Naive thymus-derived CD4-positive, alpha-beta T cell (primary cell): ENCODE results near the gene UQCRC1. TPM values are rescaled to one million over a fixed set of nuclear protein-coding genes. Genes with fewer than 3 reads are reported as not detected.

ENCODE experiments used
- ATAC-seq: fragments of 150-1000 bp; cut with Tn5 transposase; 2 replicates; pipeline ENCODE4 v1.10.0; 2021; ENCODE audit warnings: mild to moderate bottlenecking, moderate library complexity
- CTCF ChIA-PET: fragments of 350-600 bp; sonication (Branson Sonifier 250); formaldehyde crosslinking; loops from one replicate; lab custom pipeline; 2021; ENCODE audit warnings: antibody characterized with exemption; lab: Charles Lee
- POLR2A ChIA-PET: fragments of 350-600 bp; sonication (Branson Sonifier 250); formaldehyde crosslinking; loops from one replicate; lab custom pipeline; 2021; ENCODE audit warnings: antibody characterized with exemption, inconsistent platforms; lab: Charles Lee
- DNase-seq, 9 donors: peaks; one replicate each; pipeline versions ENCODE4 v3.0.0 to v3.0.0-alpha.2; 2020 to 2022; ENCODE audit warnings: mixed read lengths in 1 of 9
- H3K27ac ChIP-seq: one replicate; pipeline ENCODE4 v1.7.0; 2013; ENCODE audit warnings: mild to moderate bottlenecking, low read depth, low read length, moderate library complexity
- H3K27me3 ChIP-seq, 2 donors: one replicate each; pipeline ENCODE4 v1.7.0; 2013; ENCODE audit warnings: low read length in 2 of 2, mild to moderate bottlenecking in 2 of 2, moderate library complexity in 2 of 2; ENCODE audit not compliant: control insufficient read depth in 2 of 2, insufficient read depth in 2 of 2
- H3K36me3 ChIP-seq, 3 experiments: 1 replicate in 2 of 3; 2 replicates in 1 of 3; pipeline ENCODE4 v1.7.0; 2013; ENCODE audit warnings: low read length in 3 of 3, mild to moderate bottlenecking in 3 of 3, moderate library complexity in 1 of 3; ENCODE audit not compliant: insufficient read depth in 3 of 3, control insufficient read depth in 2 of 3
- H3K4me1 ChIP-seq, 2 donors: one replicate each; pipeline ENCODE4 v1.7.0; 2013; ENCODE audit warnings: low read length in 2 of 2, mild to moderate bottlenecking in 2 of 2, moderate library complexity in 1 of 2; ENCODE audit not compliant: control insufficient read depth in 2 of 2, insufficient read depth in 2 of 2
- H3K4me3 ChIP-seq: 2 replicates; pipeline ENCODE4 v1.7.0; 2013; ENCODE audit warnings: mild to moderate bottlenecking, low read length
- H3K9me3 ChIP-seq, 3 experiments: 1 replicate in 2 of 3; 2 replicates in 1 of 3; pipeline ENCODE4 v1.7.0; 2013; ENCODE audit warnings: low read length in 3 of 3; ENCODE audit not compliant: control insufficient read depth in 2 of 3
- H3K27ac Mint-ChIP-seq, 9 donors: one replicate each; pipeline ENCODE4 v1.8.0; 2020 to 2022; ENCODE audit warnings: mixed read lengths in 9 of 9, mild to moderate bottlenecking in 8 of 9, moderate library complexity in 5 of 9, inconsistent platforms in 2 of 9
- H3K27me3 Mint-ChIP-seq, 5 donors: one replicate each; pipeline ENCODE4 v1.8.0; 2021 to 2022; ENCODE audit warnings: mixed read lengths in 5 of 5, mild to moderate bottlenecking in 1 of 5
- H3K36me3 Mint-ChIP-seq, 5 donors: one replicate each; pipeline ENCODE4 v1.8.0; 2020 to 2022; ENCODE audit warnings: mixed read lengths in 5 of 5, mild to moderate bottlenecking in 3 of 5, inconsistent platforms in 1 of 5
- H3K4me1 Mint-ChIP-seq, 7 donors: one replicate each; pipeline ENCODE4 v1.8.0; 2020 to 2022; ENCODE audit warnings: mixed read lengths in 7 of 7, mild to moderate bottlenecking in 3 of 7, inconsistent platforms in 1 of 7
- H3K4me3 Mint-ChIP-seq, 10 donors: one replicate each; pipeline ENCODE4 v1.8.0; 2020 to 2022; ENCODE audit warnings: mild to moderate bottlenecking in 10 of 10, mixed read lengths in 10 of 10, moderate library complexity in 6 of 10, inconsistent platforms in 2 of 10
- H3K9me3 Mint-ChIP-seq, 11 donors: one replicate each; pipeline ENCODE4 v1.8.0; 2020 to 2022; ENCODE audit warnings: mixed read lengths in 11 of 11, mild to moderate bottlenecking in 4 of 11, inconsistent platforms in 1 of 11, moderate library complexity in 1 of 11
- intact Hi-C, 2 donors: fragments of 100-400 bp; cut with micrococcal nuclease; formaldehyde crosslinking; loops; one replicate each; pipeline ENCODE4 v1.15.1; 2023
- polyA plus RNA-seq, 2 donors: library from polyadenylated mRNA; unstranded; fragments of 300-500 nt; fragmentation: Illumina TruSeq; gene quantifications; one replicate each; pipeline ENCODE4 v1.2.3, GENCODE V29; 2021
- total RNA-seq, 6 experiments: library from RNA in 5 of 6; stranded (reverse) in 5 of 6; gene quantifications; 1 replicate in 5 of 6; 2 replicates in 1 of 6; pipeline ENCODE4 v1.2.3 and lab custom pipeline; 2021 to 2026

Gene UQCRC1
- total and polyA plus RNA-seq, 7 experiments from 2014 or later, result 77.3 to 164 (median 120) TPM

GRCh38 chr3:48634661-48635221 is 25.3 kb upstream of the UQCRC1 start:
- Histone ChIP-seq H3K27ac (peak overlapping the region; percentile 70), H3K36me3 (peaks cover 0 to 5% (median 0%) of the 10 kb centered on the region in 3 experiments), H3K9me3 (no peaks in the 10 kb centered on the region), H3K27me3 (no peaks in the 10 kb centered on the region), H3K4me1 (peaks cover 0 to 11% of the 10 kb centered on the region in 2 donors), H3K4me3 (peak overlapping the region; percentile 76)
- ATAC-seq (peak; percentile 19), DNase-seq (peak in 3 of 9 donors; percentile 10 to 66 (median 28))
- ChIA-PET CTCF (interaction anchor here (0.6 to 2.4 kb wide), 6 partner anchors 22 to 199 kb away, joined by 3 to 7 read pairs (median 4); no protein-coding TSS in a partner anchor), POLR2A (interaction anchor here (0.6 to 3.0 kb wide), 6 partner anchors 12 to 234 kb away, joined by 3 to 9 read pairs (median 6); partner anchors contain the start of genes CELSR3, PFKFB4 and UQCRC1)
- Mint-ChIP-seq H3K27me3 (no peaks in the 10 kb centered on the region), H3K27ac (peak overlapping the region in 3 of 9 donors; percentile 20 to 45 (median 38)), H3K9me3 (no peaks in the 10 kb centered on the region), H3K4me3 (peak overlapping the region; percentile 79 to 92 (median 88)), H3K4me1 (peaks cover 4 to 31% (median 22%) of the 10 kb centered on the region in 7 donors), H3K36me3 (peaks cover 0 to 9% (median 0%) of the 10 kb centered on the region in 5 donors)
- intact Hi-C loops, result loop anchor here (1.0 to 10.0 kb wide), 13 partner anchors 22 to 708 kb away; partner anchors contain the start of genes NME6 (in 2 of the 2), QRICH1 (in 2 of the 2), UQCRC1 (in 2 of the 2) and CDC25A (in 1 of the 2)

GRCh38 chr3:48633743-48634142 is 24.3 kb upstream of the UQCRC1 start:
- ChIA-PET CTCF (interaction anchor here (1.1 to 1.3 kb wide), 2 partner anchors 55 to 100 kb away, joined by 3 to 4 read pairs; no protein-coding TSS in a partner anchor), POLR2A (interaction anchor here (1.3 to 2.0 kb wide), 2 partner anchors 23 to 77 kb away, joined by 3 to 5 read pairs; partner anchors contain the start of gene PFKFB4)
- DNase-seq (no peak), ATAC-seq (no peak)
- peaks cover 0 to 11% of the 10 kb centered on the region in 2 donors for H3K4me1 ChIP-seq
- Mint-ChIP-seq H3K4me1 (peaks cover 4 to 31% (median 19%) of the 10 kb centered on the region in 7 donors), H3K9me3 (no peaks in the 10 kb centered on the region), H3K4me3 (peak overlapping the region; percentile 33 to 92 (median 88)), H3K27me3 (no peaks in the 10 kb centered on the region), H3K27ac (peak overlapping the region in 1 of 9 donors; percentile 45), H3K36me3 (peaks cover 0 to 13% (median 0%) of the 10 kb centered on the region in 5 donors)
- intact Hi-C loops, result loop anchor here in 1 of 2 donors (10.0 kb wide), 1 partner anchor 329 kb away; the partner anchor contains the start of gene NME6
- no peaks in the 10 kb centered on the region for H3K27me3 ChIP-seq
- no peak overlapping the region for H3K4me3 ChIP-seq
- no peak overlapping the region for H3K27ac ChIP-seq
- H3K9me3 ChIP-seq, result no peaks in the 10 kb centered on the region
- H3K36me3 ChIP-seq, result peaks cover 0 to 7% (median 0%) of the 10 kb centered on the region in 3 experiments

- Mint-ChIP-seq H3K4me3 (peak overlapping the region in 6 of 10 donors; percentile 9 to 90 (median 22)), H3K36me3 (peaks cover 0 to 13% (median 0%) of the 10 kb centered on the region in 5 donors), H3K4me1 (peaks cover 4 to 31% (median 19%) of the 10 kb centered on the region in 7 donors), H3K27ac (no peak overlapping the region), H3K9me3 (no peaks in the 10 kb centered on the region), H3K27me3 (no peaks in the 10 kb centered on the region)
- ChIA-PET POLR2A (interaction anchor here (1.3 to 2.0 kb wide), 2 partner anchors 23 to 76 kb away, joined by 3 to 5 read pairs; partner anchors contain the start of gene PFKFB4), CTCF (interaction anchor here (1.1 kb wide), 1 partner anchor 99 kb away, joined by 4 read pairs; no protein-coding TSS in a partner anchor)
- intact Hi-C loops, result loop anchor here in 1 of 2 donors (10.0 kb wide), 1 partner anchor 328 kb away; the partner anchor contains the start of gene NME6
- H3K4me3 ChIP-seq, result no peak overlapping the region
- ATAC-seq (no peak), DNase-seq (no peak)
- H3K36me3 ChIP-seq, result peaks cover 0 to 12% (median 0%) of the 10 kb centered on the region in 3 experiments
- peaks cover 0 to 11% of the 10 kb centered on the region in 2 donors for H3K4me1 ChIP-seq
- H3K9me3 ChIP-seq, result no peaks in the 10 kb centered on the region
- no peak overlapping the region for H3K27ac ChIP-seq
- no peaks in the 10 kb centered on the region for H3K27me3 ChIP-seq
These were observed 23.8 kb upstream of the UQCRC1 start for GRCh38 chr3:48633256-48633655.

GRCh38 chr3:48631516-48632448 is 22.3 kb upstream of the UQCRC1 start:
- H3K27me3 ChIP-seq, result no peaks in the 10 kb centered on the region
- peaks cover 0 to 11% of the 10 kb centered on the region in 2 donors for H3K4me1 ChIP-seq
- H3K9me3 ChIP-seq, result no peaks in the 10 kb centered on the region
- Mint-ChIP-seq H3K27me3 (no peaks in the 10 kb centered on the region), H3K4me1 (peaks cover 4 to 30% (median 16%) of the 10 kb centered on the region in 7 donors), H3K36me3 (peaks cover 0 to 17% (median 8%) of the 10 kb centered on the region in 5 donors), H3K27ac (peak overlapping the region in 1 of 9 donors; percentile 32), H3K4me3 (peak overlapping the region in 1 of 10 donors; percentile 66), H3K9me3 (no peaks in the 10 kb centered on the region)
- no peak for DNase-seq
- CTCF ChIA-PET, result interaction anchor here (0.5 kb wide), 1 partner anchor 123 kb away, joined by 3 read pairs; no protein-coding TSS in a partner anchor
- no peak overlapping the region for H3K27ac ChIP-seq
- POLR2A ChIA-PET, result interaction anchor here (0.5 kb wide), 1 partner anchor 762 kb away, joined by 4 read pairs; no protein-coding TSS in a partner anchor
- no peak overlapping the region for H3K4me3 ChIP-seq
- intact Hi-C loops, result loop anchor here in 1 of 2 donors (10.0 kb wide), 1 partner anchor 327 kb away; the partner anchor contains the start of gene NME6
- no peak for ATAC-seq
- H3K36me3 ChIP-seq, result peaks cover 0 to 27% (median 0%) of the 10 kb centered on the region in 3 experiments

- ChIA-PET CTCF (no interaction called here), POLR2A (no interaction called here)
- DNase-seq (no peak), ATAC-seq (no peak)
- Mint-ChIP-seq H3K4me1 (peaks cover 4 to 24% (median 10%) of the 10 kb centered on the region in 7 donors), H3K27ac (no peak overlapping the region), H3K27me3 (no peaks in the 10 kb centered on the region), H3K36me3 (peaks cover 0 to 17% (median 9%) of the 10 kb centered on the region in 5 donors), H3K4me3 (no peak overlapping the region), H3K9me3 (no peaks in the 10 kb centered on the region)
- peaks cover 0 to 7% of the 10 kb centered on the region in 2 donors for H3K4me1 ChIP-seq
- H3K27me3 ChIP-seq, result no peaks in the 10 kb centered on the region
- H3K27ac ChIP-seq, result no peak overlapping the region
- no peaks in the 10 kb centered on the region for H3K9me3 ChIP-seq
- intact Hi-C loops, result loop anchor here in 1 of 2 donors (10.0 kb wide), 1 partner anchor 326 kb away; the partner anchor contains the start of gene NME6
- H3K4me3 ChIP-seq, result no peak overlapping the region
- peaks cover 0 to 34% (median 0%) of the 10 kb centered on the region in 3 experiments for H3K36me3 ChIP-seq
These were observed 21.4 kb upstream of the UQCRC1 start for GRCh38 chr3:48630833-48631232.
